GM23338 (cell line): Measurements from ENCODE around the gene CPNE4. TPM values are rescaled to one million over a fixed set of nuclear protein-coding genes. Genes with fewer than 3 reads are reported as not detected.

Experiments
- CREB1 ChIP-seq: fragments of 250-450 bp; sonication (Bioruptor Pico); IDR thresholded peaks from 2 replicates; pipeline ENCODE4 v1.5.0; 2020; ENCODE audit warnings: low read depth, mild to moderate bottlenecking, moderate library complexity
- ETS1 ChIP-seq: IDR thresholded peaks from 2 replicates; pipeline ENCODE4 v1.6.1; 2016; ENCODE audit warnings: antibody characterized with exemption
- EZH2 ChIP-seq: fragments of 200-600 bp; sonication (generic); IDR thresholded peaks from one replicate; pipeline ENCODE4 v1.8.0; 2017; ENCODE audit warnings: antibody characterized with exemption, mild to moderate bottlenecking, low read depth; ENCODE audit not compliant: unreplicated experiment
- EZH2phosphoT487 ChIP-seq: fragments of 200-600 bp; sonication (generic); IDR thresholded peaks from one replicate; pipeline ENCODE4 v1.8.1; 2018; ENCODE audit warnings: antibody characterized with exemption; ENCODE audit not compliant: unreplicated experiment
- POLR2AphosphoS5 ChIP-seq: IDR thresholded peaks from 2 replicates; pipeline ENCODE4 v1.6.1; 2016; ENCODE audit warnings: antibody characterized with exemption, low read depth
- REST ChIP-seq: IDR thresholded peaks from one replicate; pipeline ENCODE4 v1.6.1; 2018; ENCODE audit warnings: antibody characterized with exemption; ENCODE audit not compliant: unreplicated experiment
- STAT1 ChIP-seq: IDR thresholded peaks from one replicate; pipeline ENCODE4 v1.6.1; 2016; ENCODE audit warnings: antibody characterized with exemption; ENCODE audit not compliant: unreplicated experiment
- ZNF331 ChIP-seq: fragments of 250-450 bp; sonication (Bioruptor Pico); IDR thresholded peaks from 2 replicates; pipeline ENCODE4 v1.5.0; 2020; ENCODE audit warnings: low read depth, mild to moderate bottlenecking, moderate library complexity
- ZNF462 ChIP-seq: fragments of 250-450 bp; sonication (Bioruptor Pico); IDR thresholded peaks from 2 replicates; pipeline ENCODE4 v1.5.0; 2020; ENCODE audit warnings: mild to moderate bottlenecking, moderate library complexity
- polyA plus RNA-seq: library from polyadenylated mRNA; unstranded; fragments of >200 nt; fragmentation: Nextera tagmentation; extraction: Ambion mirVana; gene quantifications from 2 replicates; pipeline ENCODE4 v1.2.1, GENCODE V29; 2016
- total RNA-seq: library from RNA; depleted of rRNA; stranded (reverse); fragments of >200 nt; shearing (Covaris generic); gene quantifications from 2 replicates; pipeline ENCODE4 v1.2.3, GENCODE V29; 2014

Gene CPNE4
- total and polyA plus RNA-seq, 2 experiments from 2014 or later = 2.0 to 6.5 TPM

- no peak for TF ChIP-seq ZNF462
- no peak for TF ChIP-seq EZH2phosphoT487
- TF ChIP-seq ETS1 = no peak
- no peak for TF ChIP-seq POLR2AphosphoS5
- no peak for TF ChIP-seq ZNF331
- TF ChIP-seq REST = no peak
- TF ChIP-seq EZH2 = no peak
- TF ChIP-seq STAT1 = no peak
- no peak for TF ChIP-seq CREB1
These were observed 184.6 kb downstream of the CPNE4 start (continued) for GRCh38 chr3:131850223-131850622.
